ENCODE measurements around the gene MAEL.

MAEL gene

GRCh38 chr1:166951050-166951449, 38.0 kb upstream of the MAEL start:
- DNase-seq (ENCODE audit: low spot score) = no peak
- TF ChIP-seq CTCF (IDR thresholded peaks at IDR 0.05; ENCODE audit: extremely low read depth, missing control alignments) = no peak

GRCh38 chr1:166952002-166952746, 36.9 kb upstream of the MAEL start:
- DNase-seq (ENCODE audit: low spot score) = no peak
- TF ChIP-seq CTCF (IDR thresholded peaks at IDR 0.05; ENCODE audit: extremely low read depth, missing control alignments) = no peak

- no peak for TF ChIP-seq CTCF (IDR thresholded peaks at IDR 0.05; ENCODE audit: extremely low read depth, missing control alignments)
- DNase-seq (ENCODE audit: low spot score) = no peak
Observed at GRCh38 chr1:166953491-166953890, 35.6 kb upstream of the MAEL start.

GRCh38 chr1:166956057-166956850, 32.8 kb upstream of the MAEL start:
- DNase-seq (ENCODE audit: low spot score) = no peak
- TF ChIP-seq CTCF (IDR thresholded peaks at IDR 0.05; ENCODE audit: extremely low read depth, missing control alignments) = no peak

GRCh38 chr1:166956872-166957271, 32.2 kb upstream of the MAEL start:
- no peak for TF ChIP-seq CTCF (IDR thresholded peaks at IDR 0.05; ENCODE audit: extremely low read depth, missing control alignments)
- no peak for DNase-seq (ENCODE audit: low spot score)

- TF ChIP-seq CTCF (IDR thresholded peaks at IDR 0.05; ENCODE audit: extremely low read depth, missing control alignments) = no peak
- no peak for DNase-seq (ENCODE audit: low spot score)
Observed at GRCh38 chr1:166960858-166961474, 28.1 kb upstream of the MAEL start.
